Aorta (tissue), 5 donors: ENCODE results near the gene SPECC1L. TPM values are rescaled to one million over a fixed set of nuclear protein-coding genes. Genes with fewer than 3 reads are reported as not detected.

ENCODE experiments used
- ATAC-seq: fragments of 200-7000 bp; cut with Tn5 transposase; one replicate; pipeline ENCODE4 v1.9.1; 2022; ENCODE audit warnings: moderate library complexity; ENCODE audit not compliant: low FRiP score
- DNase-seq, 2 donors: peaks; one replicate each; pipeline ENCODE4 v3.0.0-alpha.2; 2020
- H3K27ac ChIP-seq, 2 donors: one replicate each; pipeline ENCODE4 v1.5.1; 2013; ENCODE audit warnings: low read length in 2 of 2, mild to moderate bottlenecking in 2 of 2, moderate library complexity in 2 of 2, control low read depth in 1 of 2, inconsistent platforms in 1 of 2, low read depth in 1 of 2
- H3K27me3 ChIP-seq, 2 donors: one replicate each; pipeline ENCODE4 v1.6.1; 2013; ENCODE audit warnings: control low read depth in 1 of 2, low read length in 1 of 2, mild to moderate bottlenecking in 1 of 2, moderate library complexity in 1 of 2; ENCODE audit not compliant: insufficient read depth in 2 of 2, control insufficient read depth in 1 of 2
- H3K36me3 ChIP-seq, 2 donors: one replicate each; pipeline ENCODE4 v1.6.1; 2013; ENCODE audit warnings: control low read depth in 1 of 2, low read length in 1 of 2, mild to moderate bottlenecking in 1 of 2; ENCODE audit not compliant: insufficient read depth in 2 of 2, control insufficient read depth in 1 of 2
- H3K4me1 ChIP-seq, 2 donors: one replicate each; pipeline ENCODE4 v1.6.1; 2013; ENCODE audit warnings: low read length in 2 of 2, control low read depth in 1 of 2, mild to moderate bottlenecking in 1 of 2, moderate library complexity in 1 of 2; ENCODE audit not compliant: insufficient read depth in 2 of 2, control insufficient read depth in 1 of 2
- H3K4me3 ChIP-seq, 2 donors: one replicate each; pipeline ENCODE4 v1.5.1; 2013; ENCODE audit warnings: low read length in 2 of 2, control low read depth in 1 of 2, mild to moderate bottlenecking in 1 of 2
- H3K9me3 ChIP-seq: one replicate; pipeline ENCODE4 v1.6.1; 2013; ENCODE audit warnings: mild to moderate bottlenecking, low read length; ENCODE audit not compliant: control insufficient read depth
- WGBS, 2 donors: extraction: QIAGEN DNeasy Blood & Tissue Kit; methylation state at CpG; one replicate each; pipeline ENCODE4 v1.1.7; 2013; 5-methylcytosine and 5-hydroxymethylcytosine counted together
- intact Hi-C, 2 donors: fragments of 100-400 bp; cut with DNase I; formaldehyde crosslinking; loops; one replicate each; pipeline versions ENCODE4 v1.14.2 to v1.15.0; 2022
- polyA plus RNA-seq, 2 donors: library from polyadenylated mRNA; stranded (reverse); fragments of 200-250 nt; gene quantifications; one replicate each; pipeline ENCODE4 v1.2.3, GENCODE V29; 2013
- total RNA-seq, 2 donors: library from RNA; stranded (reverse); fragmentation: NEBNext Ultra II Directional; extraction: Animal tissue kit (Norgen Biotek cat#: 25700); gene quantifications; one replicate each; pipeline ENCODE4 v1.2.1, GENCODE V29; 2021
- donor health status: healthy with polysubstance abuse.
- donor health status: Bipolar disorder and iron deficiency.
- donor health status: DM: no; HTN: no; CAD: no.
- donor health status: DM: no; HTN: no; CAD: no.
- donor health status: DM: yes; HTN: yes; CAD: no.

Gene SPECC1L
- total and polyA plus RNA-seq, 4 donors, result 15.0 to 92.0 (median 47.7) TPM

DNA sequence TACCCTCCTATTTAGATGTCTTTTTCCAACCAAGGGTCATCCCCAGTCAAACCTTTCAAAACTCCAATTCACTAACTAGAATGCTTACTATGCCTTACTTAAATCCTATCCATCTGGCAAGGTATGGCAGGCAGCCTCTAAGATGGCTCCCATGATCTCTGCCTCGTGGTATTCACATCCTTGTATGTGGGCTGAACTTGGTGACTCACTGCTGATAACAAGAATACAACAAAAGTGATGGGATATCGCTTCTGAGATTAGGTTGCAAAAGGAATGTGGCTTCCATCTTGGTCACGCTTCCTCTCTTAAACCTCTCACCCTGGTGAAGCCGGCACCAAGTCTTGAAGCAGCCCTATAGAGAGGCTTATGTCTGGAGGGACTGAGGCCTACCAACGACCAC lies 194.9 kb downstream of the SPECC1L start:
- intact Hi-C loops, result no loop called here
- H3K4me3 ChIP-seq, result no peak overlapping the region
- DNase-seq, result no peak
- H3K27ac ChIP-seq, result no peak overlapping the region
- no peak for ATAC-seq
- WGBS, 2 donors, result 77 to 79% methylated on average over 5 of the region's 5 CpGs
- no peaks in the 10 kb centered on the region for H3K9me3 ChIP-seq
- H3K4me1 ChIP-seq, result peaks cover 2 to 12% of the 10 kb centered on the region in 2 donors
- no peaks in the 10 kb centered on the region for H3K27me3 ChIP-seq
- no peaks in the 10 kb centered on the region for H3K36me3 ChIP-seq

DNA sequence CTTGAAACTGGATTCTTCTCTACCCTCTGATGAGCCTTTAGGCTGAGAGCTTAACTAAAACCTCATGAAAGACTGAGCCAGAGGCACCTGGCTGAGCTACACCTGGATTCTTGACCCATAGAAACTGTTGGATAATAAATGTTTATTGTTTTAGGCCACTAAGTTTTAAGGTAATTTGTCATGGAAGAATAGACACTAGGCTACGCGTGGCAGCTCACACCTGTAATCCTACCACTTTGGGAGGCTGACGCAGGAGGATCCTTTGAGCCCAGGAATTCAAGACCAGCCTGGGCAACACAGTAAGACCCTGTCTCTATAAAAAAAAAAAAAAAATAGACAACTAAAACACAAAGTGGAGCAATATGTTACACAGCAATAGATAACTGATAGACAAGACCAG lies 195.3 kb downstream of the SPECC1L start:
- DNase-seq (no peak), ATAC-seq (no peak)
- Histone ChIP-seq H3K4me3 (no peak overlapping the region), H3K4me1 (peaks cover 2 to 12% of the 10 kb centered on the region in 2 donors), H3K36me3 (no peaks in the 10 kb centered on the region), H3K27me3 (no peaks in the 10 kb centered on the region), H3K9me3 (no peaks in the 10 kb centered on the region), H3K27ac (no peak overlapping the region)
- WGBS, 2 donors, result 99 to 100% methylated on average over 3 of the region's 3 CpGs
- intact Hi-C loops, result no loop called here

DNA sequence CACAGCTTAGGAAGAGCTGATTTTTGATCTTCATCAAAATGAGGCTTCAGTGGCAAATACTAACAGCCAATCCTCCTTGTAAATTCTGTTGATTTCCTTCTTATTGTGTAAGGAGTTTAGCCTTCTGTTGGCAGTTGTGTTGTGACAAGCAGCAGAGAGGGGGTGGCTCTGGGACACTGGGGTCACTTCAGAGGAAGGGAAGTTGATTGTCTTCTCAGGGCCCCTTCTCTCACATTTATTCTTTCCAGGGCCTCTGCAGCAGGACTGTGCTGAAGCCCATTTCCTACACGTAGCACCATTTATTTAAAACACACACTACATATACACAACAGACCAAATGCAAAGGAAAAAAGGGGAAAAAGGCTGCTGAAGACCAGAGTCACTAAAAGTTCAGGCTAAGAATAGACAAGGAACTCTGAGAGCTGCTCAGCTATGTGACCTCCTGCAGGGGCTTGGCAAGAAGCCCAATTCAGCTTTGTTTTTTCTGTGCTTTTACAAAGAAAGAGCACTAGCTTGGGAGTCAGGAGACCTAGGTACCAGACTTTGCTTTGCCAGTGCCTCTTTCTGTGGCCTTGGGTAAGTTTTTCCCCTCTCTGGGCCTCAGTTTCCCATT lies 196.2 kb downstream of the SPECC1L start:
- intact Hi-C loops, result no loop called here
- WGBS, 2 donors, result 11 to 35% methylated on average over 1 of the region's 1 CpG
- ATAC-seq (no peak), DNase-seq (peak in 1 of 2 donors; percentile 64)
- H3K4me1 ChIP-seq, result peaks cover 2 to 15% of the 10 kb centered on the region in 2 donors
- H3K27ac ChIP-seq, result peak overlapping the region in 1 of 2 donors; percentile 68
- no peak overlapping the region for H3K4me3 ChIP-seq
- H3K9me3 ChIP-seq, result no peaks in the 10 kb centered on the region
- no peaks in the 10 kb centered on the region for H3K27me3 ChIP-seq
- no peaks in the 10 kb centered on the region for H3K36me3 ChIP-seq

DNA sequence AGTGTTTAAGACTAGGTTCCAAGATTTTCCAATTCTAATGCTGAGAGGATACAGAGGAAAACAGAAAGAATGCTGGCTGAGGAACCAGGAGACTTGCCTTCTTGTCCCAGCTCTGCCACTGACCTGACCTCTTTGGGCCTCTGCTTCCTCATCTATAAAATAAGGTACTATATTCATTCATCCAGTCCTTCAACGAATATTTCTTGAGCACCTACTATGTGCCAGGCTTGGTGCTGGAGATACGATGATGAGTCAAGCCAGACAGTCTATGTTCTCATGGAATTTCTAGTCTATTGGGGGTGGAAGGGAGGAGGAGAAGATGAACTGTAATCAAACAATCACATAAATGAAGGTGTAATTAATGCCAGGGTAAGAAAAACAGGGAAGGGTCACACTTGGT lies 196.7 kb downstream of the SPECC1L start:
- no peak overlapping the region for H3K27ac ChIP-seq
- no peak overlapping the region for H3K4me3 ChIP-seq
- intact Hi-C loops, result no loop called here
- no peaks in the 10 kb centered on the region for H3K9me3 ChIP-seq
- no peaks in the 10 kb centered on the region for H3K27me3 ChIP-seq
- H3K36me3 ChIP-seq, result no peaks in the 10 kb centered on the region
- H3K4me1 ChIP-seq, result peaks cover 2 to 15% of the 10 kb centered on the region in 2 donors
- ATAC-seq, result no peak
- WGBS, 2 donors, result 73 to 79% methylated on average over 2 of the region's 2 CpGs
- no peak for DNase-seq

Other genes starting within 250 kb of the SPECC1L start
- gene SUSD2, start 89.3 kb upstream of the SPECC1L start, total RNA-seq, result 10 to 100 TPM; 11.2 to 15.0 TPM
- gene SUSD2, start 89.3 kb upstream of the SPECC1L start, polyA plus RNA-seq, result 10 to 100 TPM in 1 of 2 donors, 1 to 10 TPM in 1; 7.1 to 79.5 TPM
- gene GGT5, start 25.7 kb upstream of the SPECC1L start, total RNA-seq, result 10 to 100 TPM; 50.8 to 61.6 TPM
- gene GGT5, start 25.7 kb upstream of the SPECC1L start, polyA plus RNA-seq, result 100 to 1,000 TPM in 1 of 2 donors, 10 to 100 TPM in 1; 52.3 to 434 TPM
- 1 to 10 TPM; 4.5 to 5.1 TPM for gene ADORA2A, start 156.8 kb downstream of the SPECC1L start, total RNA-seq
- gene ADORA2A, start 156.8 kb downstream of the SPECC1L start, polyA plus RNA-seq, result 1 to 10 TPM; 2.5 to 4.8 TPM
- gene UPB1, start 224.5 kb downstream of the SPECC1L start, total RNA-seq, result 1 to 10 TPM; 1.2 to 1.6 TPM
- under 1 TPM; 0.38 to 0.72 TPM for gene UPB1, start 224.5 kb downstream of the SPECC1L start, polyA plus RNA-seq